ENCODE data around the gene PXN. TPM values are rescaled to one million over a fixed set of nuclear protein-coding genes. Genes with fewer than 3 reads are reported as not detected.
A peak's percentile ranks its signal among the peaks of the same experiment; 100 is the strongest.

The PXN gene
- polyA plus RNA-seq, 1 donor from 2014 or later = 5.9 TPM

DNA sequence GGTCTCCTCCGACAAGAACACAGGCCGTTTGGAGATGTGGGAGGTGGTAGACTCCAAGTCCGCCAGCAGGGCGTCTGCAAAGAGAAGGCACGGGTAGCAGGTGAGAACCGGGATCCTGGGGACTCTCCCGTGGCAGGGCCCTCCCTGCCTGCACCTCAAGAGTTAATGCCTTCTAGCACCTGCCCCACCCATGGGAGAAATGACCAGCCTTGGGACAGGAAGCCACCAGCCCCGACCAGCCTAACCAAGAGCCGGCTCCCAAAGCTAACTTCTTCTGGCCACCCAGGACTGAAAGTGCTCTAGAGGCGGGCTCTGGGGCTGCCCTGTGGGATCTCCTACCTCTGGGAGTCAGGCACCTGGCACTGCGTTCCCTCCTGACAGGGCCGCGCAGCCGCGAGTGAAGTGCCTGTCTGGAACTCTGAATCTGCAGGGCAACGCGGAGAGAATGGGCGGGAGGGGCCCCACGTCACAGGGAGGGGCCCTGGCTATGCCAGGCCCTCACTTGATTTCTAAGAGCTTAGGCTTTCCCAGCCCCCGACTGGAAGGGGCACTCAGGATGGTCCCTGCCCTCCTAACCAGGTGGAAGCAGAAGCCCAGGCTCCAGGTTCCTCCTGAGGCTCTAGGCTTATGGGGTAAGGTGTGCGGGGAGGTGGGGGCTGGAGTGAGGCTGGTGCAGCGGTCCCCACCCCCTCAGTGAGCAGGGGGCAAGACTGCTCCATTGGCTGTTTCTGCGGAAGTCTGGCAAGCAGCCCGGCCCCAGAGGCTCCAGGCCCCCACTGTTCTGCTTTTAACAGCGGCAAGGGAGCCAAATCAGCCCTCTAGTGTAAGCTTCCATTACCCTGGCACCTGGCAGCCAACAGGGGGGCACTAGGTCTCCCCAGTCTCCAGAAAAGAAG lies 41.0 kb downstream of the PXN start:
- Histone ChIP-seq H3K4me3 (ENCODE audit: low read length) (no peak overlapping the region), H3K4me2 (ENCODE audit: low read length) (no peak overlapping the region), H3K79me2 (replicated peaks; ENCODE audit: insufficient read depth, low read length) (no peaks in the 10 kb centered on the region), H3K9me3 (ENCODE audit: low read length) (no peaks in the 10 kb centered on the region), H3K27ac (ENCODE audit: low read length) (no peak overlapping the region), H3K36me3 (ENCODE audit: insufficient read depth, low read length) (peaks cover 7% of the 10 kb centered on the region), H3F3A (ENCODE audit: insufficient read depth, low read length, poor library complexity, severe bottlenecking) (no peaks in the 10 kb centered on the region), H3K27me3 (ENCODE audit: insufficient read depth, low read depth, low read length) (no peaks in the 10 kb centered on the region), H3K9me2 (ENCODE audit: insufficient read depth, low read length) (no peaks in the 10 kb centered on the region), H2AFZ (ENCODE audit: low read depth, low read length) (no peak overlapping the region), H4K20me1 (ENCODE audit: insufficient read depth) (no peaks in the 10 kb centered on the region), H3K9ac (ENCODE audit: low read length) (peak overlapping the region; percentile 13)
- no peak for TF ChIP-seq SMC3 (conservative IDR thresholded peaks at IDR 0.05; ENCODE audit: poor library complexity)
- TF ChIP-seq EZH2 (IDR thresholded peaks at IDR 0.05; ENCODE audit: borderline replicate concordance, insufficient read depth, low read length, poor library complexity, severe bottlenecking) = no peak
- no peak for TF ChIP-seq RAD21 (conservative IDR thresholded peaks at IDR 0.05)
- TF ChIP-seq MXI1 (conservative IDR thresholded peaks at IDR 0.05; ENCODE audit: poor library complexity, severe bottlenecking) = no peak
- TF ChIP-seq, protein P1, sequence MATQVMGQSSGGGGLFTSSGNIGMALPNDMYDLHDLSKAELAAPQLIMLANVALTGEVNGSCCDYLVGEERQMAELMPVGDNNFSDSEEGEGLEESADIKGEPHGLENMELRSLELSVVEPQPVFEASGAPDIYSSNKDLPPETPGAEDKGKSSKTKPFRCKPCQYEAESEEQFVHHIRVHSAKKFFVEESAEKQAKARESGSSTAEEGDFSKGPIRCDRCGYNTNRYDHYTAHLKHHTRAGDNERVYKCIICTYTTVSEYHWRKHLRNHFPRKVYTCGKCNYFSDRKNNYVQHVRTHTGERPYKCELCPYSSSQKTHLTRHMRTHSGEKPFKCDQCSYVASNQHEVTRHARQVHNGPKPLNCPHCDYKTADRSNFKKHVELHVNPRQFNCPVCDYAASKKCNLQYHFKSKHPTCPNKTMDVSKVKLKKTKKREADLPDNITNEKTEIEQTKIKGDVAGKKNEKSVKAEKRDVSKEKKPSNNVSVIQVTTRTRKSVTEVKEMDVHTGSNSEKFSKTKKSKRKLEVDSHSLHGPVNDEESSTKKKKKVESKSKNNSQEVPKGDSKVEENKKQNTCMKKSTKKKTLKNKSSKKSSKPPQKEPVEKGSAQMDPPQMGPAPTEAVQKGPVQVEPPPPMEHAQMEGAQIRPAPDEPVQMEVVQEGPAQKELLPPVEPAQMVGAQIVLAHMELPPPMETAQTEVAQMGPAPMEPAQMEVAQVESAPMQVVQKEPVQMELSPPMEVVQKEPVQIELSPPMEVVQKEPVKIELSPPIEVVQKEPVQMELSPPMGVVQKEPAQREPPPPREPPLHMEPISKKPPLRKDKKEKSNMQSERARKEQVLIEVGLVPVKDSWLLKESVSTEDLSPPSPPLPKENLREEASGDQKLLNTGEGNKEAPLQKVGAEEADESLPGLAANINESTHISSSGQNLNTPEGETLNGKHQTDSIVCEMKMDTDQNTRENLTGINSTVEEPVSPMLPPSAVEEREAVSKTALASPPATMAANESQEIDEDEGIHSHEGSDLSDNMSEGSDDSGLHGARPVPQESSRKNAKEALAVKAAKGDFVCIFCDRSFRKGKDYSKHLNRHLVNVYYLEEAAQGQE (IDR thresholded peaks at IDR 0.05; ENCODE audit: borderline replicate concordance) = no peak
- no peak for TF ChIP-seq TAF1 (IDR thresholded peaks at IDR 0.05; ENCODE audit: low read depth)
- TF ChIP-seq POLR2AphosphoS5 (IDR thresholded peaks at IDR 0.05) = no peak
- TF ChIP-seq, protein P2, sequence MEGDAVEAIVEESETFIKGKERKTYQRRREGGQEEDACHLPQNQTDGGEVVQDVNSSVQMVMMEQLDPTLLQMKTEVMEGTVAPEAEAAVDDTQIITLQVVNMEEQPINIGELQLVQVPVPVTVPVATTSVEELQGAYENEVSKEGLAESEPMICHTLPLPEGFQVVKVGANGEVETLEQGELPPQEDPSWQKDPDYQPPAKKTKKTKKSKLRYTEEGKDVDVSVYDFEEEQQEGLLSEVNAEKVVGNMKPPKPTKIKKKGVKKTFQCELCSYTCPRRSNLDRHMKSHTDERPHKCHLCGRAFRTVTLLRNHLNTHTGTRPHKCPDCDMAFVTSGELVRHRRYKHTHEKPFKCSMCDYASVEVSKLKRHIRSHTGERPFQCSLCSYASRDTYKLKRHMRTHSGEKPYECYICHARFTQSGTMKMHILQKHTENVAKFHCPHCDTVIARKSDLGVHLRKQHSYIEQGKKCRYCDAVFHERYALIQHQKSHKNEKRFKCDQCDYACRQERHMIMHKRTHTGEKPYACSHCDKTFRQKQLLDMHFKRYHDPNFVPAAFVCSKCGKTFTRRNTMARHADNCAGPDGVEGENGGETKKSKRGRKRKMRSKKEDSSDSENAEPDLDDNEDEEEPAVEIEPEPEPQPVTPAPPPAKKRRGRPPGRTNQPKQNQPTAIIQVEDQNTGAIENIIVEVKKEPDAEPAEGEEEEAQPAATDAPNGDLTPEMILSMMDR (IDR thresholded peaks at IDR 0.05; ENCODE audit: poor library complexity, severe bottlenecking) = no peak
- no peak for TF ChIP-seq EP300 (conservative IDR thresholded peaks at IDR 0.05; ENCODE audit: poor library complexity, severe bottlenecking)

DNA sequence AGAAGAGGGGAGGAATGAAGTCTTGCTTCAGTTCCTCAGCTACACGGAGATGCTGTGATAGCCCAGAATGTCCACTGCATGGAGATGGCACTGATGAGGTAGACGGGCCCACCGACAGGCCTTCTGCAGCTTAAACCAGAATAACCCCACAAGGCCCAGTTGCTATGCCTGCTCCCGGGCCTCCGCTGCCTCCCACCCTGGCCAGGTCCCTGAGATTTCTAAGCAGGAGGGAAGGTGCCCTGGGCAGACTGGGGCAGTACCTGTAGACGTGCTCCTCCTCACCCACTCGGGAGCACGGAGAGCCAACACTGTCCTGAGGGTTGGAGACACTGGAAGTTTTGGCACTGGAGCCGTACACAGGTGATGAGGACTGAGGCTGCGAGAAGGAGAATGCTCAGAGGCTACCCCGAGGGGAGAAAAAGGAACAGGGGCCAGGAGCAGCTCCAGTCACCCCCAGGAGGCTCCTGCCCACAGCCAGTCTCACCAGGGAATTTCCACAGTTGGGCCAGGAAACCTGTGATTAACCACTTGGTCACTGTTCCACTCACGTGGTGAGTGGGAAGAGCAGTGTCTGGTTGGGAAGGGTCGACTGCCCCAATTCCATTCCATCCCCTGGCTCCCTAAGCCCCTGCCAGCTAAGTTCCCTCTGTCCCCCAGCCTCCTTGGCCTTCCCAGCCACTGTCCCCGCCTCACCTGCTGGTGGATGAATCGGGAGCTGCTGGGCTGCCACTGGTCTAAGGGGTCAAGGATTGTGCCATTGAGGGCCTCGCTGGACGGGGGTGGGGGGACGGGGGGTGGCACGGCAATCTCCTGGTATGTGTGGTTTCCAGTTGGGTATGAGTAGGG lies 41.8 kb downstream of the PXN start:
- Histone ChIP-seq H3F3A (ENCODE audit: insufficient read depth, low read length, poor library complexity, severe bottlenecking) (no peaks in the 10 kb centered on the region), H4K20me1 (ENCODE audit: insufficient read depth) (no peaks in the 10 kb centered on the region), H3K27me3 (ENCODE audit: insufficient read depth, low read depth, low read length) (no peaks in the 10 kb centered on the region), H2AFZ (ENCODE audit: low read depth, low read length) (no peak overlapping the region), H3K9me3 (ENCODE audit: low read length) (no peaks in the 10 kb centered on the region), H3K4me3 (ENCODE audit: low read length) (no peak overlapping the region), H3K79me2 (replicated peaks; ENCODE audit: insufficient read depth, low read length) (no peaks in the 10 kb centered on the region), H3K36me3 (ENCODE audit: insufficient read depth, low read length) (peaks cover 7% of the 10 kb centered on the region), H3K9me2 (ENCODE audit: insufficient read depth, low read length) (no peaks in the 10 kb centered on the region), H3K9ac (ENCODE audit: low read length) (no peak overlapping the region), H3K27ac (ENCODE audit: low read length) (no peak overlapping the region), H3K4me2 (ENCODE audit: low read length) (no peak overlapping the region)
- TF ChIP-seq, protein P2 (IDR thresholded peaks at IDR 0.05; ENCODE audit: poor library complexity, severe bottlenecking) = no peak
- no peak for TF ChIP-seq POLR2AphosphoS5 (IDR thresholded peaks at IDR 0.05)
- no peak for TF ChIP-seq EP300 (conservative IDR thresholded peaks at IDR 0.05; ENCODE audit: poor library complexity, severe bottlenecking)
- no peak for TF ChIP-seq RAD21 (conservative IDR thresholded peaks at IDR 0.05)
- TF ChIP-seq MXI1 (conservative IDR thresholded peaks at IDR 0.05; ENCODE audit: poor library complexity, severe bottlenecking) = no peak
- TF ChIP-seq SMC3 (conservative IDR thresholded peaks at IDR 0.05; ENCODE audit: poor library complexity) = no peak
- TF ChIP-seq, protein P1 (IDR thresholded peaks at IDR 0.05; ENCODE audit: borderline replicate concordance) = no peak
- no peak for TF ChIP-seq EZH2 (IDR thresholded peaks at IDR 0.05; ENCODE audit: borderline replicate concordance, insufficient read depth, low read length, poor library complexity, severe bottlenecking)
- no peak for TF ChIP-seq TAF1 (IDR thresholded peaks at IDR 0.05; ENCODE audit: low read depth)
